Body of pancreas (tissue), 4 donors: ENCODE results near the gene NUP205. TPM values are rescaled to one million over a fixed set of nuclear protein-coding genes. Genes with fewer than 3 reads are reported as not detected.

Source experiments
- ATAC-seq: fragments of 150-250 bp; one replicate; pipeline ENCODE4 v1.9.1; 2016
- DNase-seq, 4 donors: peaks; one replicate each; pipeline ENCODE4 v3.0.0-alpha.2; 2019
- H3K27ac ChIP-seq, 4 donors: fragments of 200-600 bp; sonication (generic); 1 replicate in 3 of 4; 2 replicates in 1 of 4; pipeline versions ENCODE4 v1.5.1 to v1.6.1; 2016 to 2019; ENCODE audit warnings: mild to moderate bottlenecking in 1 of 4, mixed read lengths in 1 of 4, moderate library complexity in 1 of 4
- H3K27me3 ChIP-seq, 2 donors: fragments of 200-600 bp; sonication (generic); one replicate each; pipeline ENCODE4 v1.6.0; 2016; ENCODE audit warnings: mild to moderate bottlenecking in 1 of 2
- H3K36me3 ChIP-seq, 2 donors: fragments of 200-600 bp; sonication (generic); replicated peaks in 1 of 2; 2 replicates each; pipeline ENCODE4 v1.5.1; 2016; ENCODE audit warnings: low read depth in 2 of 2; ENCODE audit not compliant: insufficient read depth in 1 of 2
- H3K4me1 ChIP-seq: fragments of 200-600 bp; sonication (generic); one replicate; pipeline ENCODE4 v1.6.0; 2016
- H3K4me3 ChIP-seq, 2 donors: fragments of 200-600 bp; sonication (generic); 1 replicate in 1 of 2; 2 replicates in 1 of 2; pipeline ENCODE4 v1.5.1; 2016 to 2019
- H3K9me3 ChIP-seq, 3 donors: fragments of 200-600 bp; sonication (generic); 1 replicate in 2 of 3; 2 replicates in 1 of 3; pipeline ENCODE4 v1.5.1; 2016
- POLR2A ChIP-seq, 3 donors: fragments of 450-650 bp; IDR thresholded peaks; one replicate each; pipeline ENCODE4 v1.6.1; 2016; ENCODE audit warnings: antibody characterized with exemption in 3 of 3, mild to moderate bottlenecking in 2 of 3
- WGBS, 2 donors: methylation state at CpG; one replicate each; pipeline ENCODE4 v1.1.5; 2017; 5-methylcytosine and 5-hydroxymethylcytosine counted together
- intact Hi-C: fragments of 100-400 bp; cut with DNase I; formaldehyde crosslinking; loops from one replicate; pipeline ENCODE4 v1.15.1; 2023
- total RNA-seq, 2 donors: library from RNA; depleted of rRNA; stranded (reverse); fragments of >200 nt; gene quantifications; one replicate each; pipeline ENCODE4 v1.1.0, GENCODE V29; 2016
- TF ChIP-seq, protein P1 (sequence below), 7 experiments: fragments of 450-650 bp in 4 of 7; fragments of 200-600 bp in 3 of 7; sonication (generic) in 3 of 7; IDR thresholded peaks; one replicate each; pipeline ENCODE4 v1.5.1; 2016 to 2019; ENCODE audit warnings: antibody characterized with exemption in 7 of 7

The NUP205 gene
- total RNA-seq, 2 donors from 2014 or later: 13.7 to 24.4 TPM

DNA sequence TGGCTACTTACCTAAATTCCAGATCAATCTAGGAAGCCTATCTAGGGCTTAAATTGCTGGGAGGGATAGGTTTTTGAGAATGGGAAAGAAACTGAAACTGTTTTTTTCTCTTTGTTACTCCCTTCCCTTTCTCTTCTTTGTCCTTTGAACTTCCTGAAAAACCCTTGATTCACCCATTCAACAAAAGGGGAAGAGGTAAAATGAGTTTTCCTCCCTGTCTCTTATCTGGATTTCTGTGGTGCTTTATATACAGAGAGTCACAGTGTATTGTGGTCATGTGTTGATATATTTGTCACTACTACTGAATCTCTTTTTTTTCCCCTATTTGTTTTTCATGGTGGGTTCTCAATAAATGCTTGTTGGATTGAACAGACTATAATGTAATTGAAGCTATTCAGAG, 19.8 kb upstream of the NUP205 start:
- no peaks in the 10 kb centered on the region for H3K36me3 ChIP-seq
- intact Hi-C loops: no loop called here
- ATAC-seq (no peak), DNase-seq (no peak)
- H3K27me3 ChIP-seq: no peaks in the 10 kb centered on the region
- no peaks in the 10 kb centered on the region for H3K4me1 ChIP-seq
- H3K4me3 ChIP-seq: no peak overlapping the region
- TF ChIP-seq, protein P1, sequence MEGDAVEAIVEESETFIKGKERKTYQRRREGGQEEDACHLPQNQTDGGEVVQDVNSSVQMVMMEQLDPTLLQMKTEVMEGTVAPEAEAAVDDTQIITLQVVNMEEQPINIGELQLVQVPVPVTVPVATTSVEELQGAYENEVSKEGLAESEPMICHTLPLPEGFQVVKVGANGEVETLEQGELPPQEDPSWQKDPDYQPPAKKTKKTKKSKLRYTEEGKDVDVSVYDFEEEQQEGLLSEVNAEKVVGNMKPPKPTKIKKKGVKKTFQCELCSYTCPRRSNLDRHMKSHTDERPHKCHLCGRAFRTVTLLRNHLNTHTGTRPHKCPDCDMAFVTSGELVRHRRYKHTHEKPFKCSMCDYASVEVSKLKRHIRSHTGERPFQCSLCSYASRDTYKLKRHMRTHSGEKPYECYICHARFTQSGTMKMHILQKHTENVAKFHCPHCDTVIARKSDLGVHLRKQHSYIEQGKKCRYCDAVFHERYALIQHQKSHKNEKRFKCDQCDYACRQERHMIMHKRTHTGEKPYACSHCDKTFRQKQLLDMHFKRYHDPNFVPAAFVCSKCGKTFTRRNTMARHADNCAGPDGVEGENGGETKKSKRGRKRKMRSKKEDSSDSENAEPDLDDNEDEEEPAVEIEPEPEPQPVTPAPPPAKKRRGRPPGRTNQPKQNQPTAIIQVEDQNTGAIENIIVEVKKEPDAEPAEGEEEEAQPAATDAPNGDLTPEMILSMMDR (IDR thresholded peaks at IDR 0.05): no peak
- TF ChIP-seq POLR2A (IDR thresholded peaks at IDR 0.05): no peak
- no peaks in the 10 kb centered on the region for H3K9me3 ChIP-seq
- H3K27ac ChIP-seq: no peak overlapping the region

DNA sequence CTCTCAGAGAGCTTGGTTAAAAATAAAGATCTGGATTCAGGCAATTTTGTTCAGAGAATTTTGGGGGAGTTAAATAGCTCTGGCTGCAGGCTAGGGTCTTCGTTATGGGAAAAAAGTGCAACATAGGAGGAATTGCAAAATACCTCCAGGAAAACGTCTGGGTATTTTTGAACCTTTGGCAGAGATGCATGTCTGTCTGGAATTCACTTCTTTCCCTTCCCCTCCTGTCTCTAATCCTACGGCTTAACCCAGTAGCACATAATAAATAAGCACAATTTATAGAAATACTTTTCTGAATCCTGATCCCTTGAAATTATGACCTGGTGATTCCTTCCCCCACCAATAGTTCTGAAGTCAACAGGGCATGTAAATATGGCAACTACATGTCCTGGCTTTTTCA, 19.3 kb upstream of the NUP205 start:
- H3K9me3 ChIP-seq: no peaks in the 10 kb centered on the region
- DNase-seq (no peak), ATAC-seq (no peak)
- WGBS, 2 donors: 39 to 44% methylated on average over 3 of the region's 3 CpGs
- H3K27me3 ChIP-seq: no peaks in the 10 kb centered on the region
- intact Hi-C loops: no loop called here
- H3K4me3 ChIP-seq: no peak overlapping the region
- no peaks in the 10 kb centered on the region for H3K36me3 ChIP-seq
- H3K4me1 ChIP-seq: no peaks in the 10 kb centered on the region
- TF ChIP-seq, protein P1 (IDR thresholded peaks at IDR 0.05): no peak
- no peak for TF ChIP-seq POLR2A (IDR thresholded peaks at IDR 0.05)
- no peak overlapping the region for H3K27ac ChIP-seq

DNA sequence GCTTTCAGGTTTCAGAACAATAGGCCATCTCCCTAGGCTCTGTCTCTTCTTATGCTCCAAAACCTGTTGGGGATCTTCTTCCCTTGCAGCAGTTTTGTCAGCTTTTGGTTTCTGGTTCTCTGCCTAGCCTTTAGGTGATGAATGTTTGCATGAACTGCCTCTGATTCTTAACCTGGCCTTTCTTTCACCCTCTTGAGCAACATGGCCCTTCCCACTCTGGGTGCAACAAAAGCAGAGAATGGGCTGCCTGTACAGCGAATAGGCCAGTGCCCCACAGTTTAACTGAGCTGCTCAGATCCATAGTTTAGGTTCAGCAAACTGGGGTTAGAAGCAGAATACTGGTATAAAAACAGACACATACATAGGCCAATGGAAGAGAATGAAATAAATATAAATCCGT, 18.1 kb upstream of the NUP205 start:
- intact Hi-C loops: no loop called here
- ATAC-seq (no peak), DNase-seq (no peak)
- TF ChIP-seq, protein P1 (IDR thresholded peaks at IDR 0.05): no peak
- TF ChIP-seq POLR2A (IDR thresholded peaks at IDR 0.05): no peak
- no peaks in the 10 kb centered on the region for H3K9me3 ChIP-seq
- H3K36me3 ChIP-seq: no peaks in the 10 kb centered on the region
- WGBS, 2 donors: 78 to 91% methylated on average over 2 of the region's 2 CpGs
- H3K27ac ChIP-seq: no peak overlapping the region
- H3K4me3 ChIP-seq: no peak overlapping the region
- no peaks in the 10 kb centered on the region for H3K27me3 ChIP-seq
- H3K4me1 ChIP-seq: no peaks in the 10 kb centered on the region

DNA sequence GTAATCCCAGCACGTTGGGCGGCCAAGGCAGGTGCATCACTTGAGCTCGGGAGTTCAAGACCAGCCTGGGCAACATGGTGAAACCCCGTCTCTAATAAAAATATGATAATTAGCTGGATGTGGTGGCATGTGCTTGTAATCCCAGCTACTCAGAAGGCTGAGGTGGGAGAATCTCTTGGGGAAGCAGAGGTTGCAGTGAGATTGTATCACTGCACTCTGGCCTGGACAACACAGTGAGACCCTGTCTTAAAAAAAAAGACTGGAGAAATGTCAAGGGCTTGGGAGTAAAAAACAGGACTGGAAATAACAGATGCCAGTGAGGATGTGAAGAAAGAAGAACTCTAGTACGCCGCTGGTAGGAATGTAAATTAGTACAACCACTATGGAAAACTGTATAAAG, 16.7 kb upstream of the NUP205 start:
- H3K27ac ChIP-seq: no peak overlapping the region
- DNase-seq (no peak), ATAC-seq (no peak)
- WGBS, 2 donors: 85 to 90% methylated on average over 6 of the region's 6 CpGs
- no peak for TF ChIP-seq POLR2A (IDR thresholded peaks at IDR 0.05)
- TF ChIP-seq, protein P1 (IDR thresholded peaks at IDR 0.05): no peak
- no peaks in the 10 kb centered on the region for H3K9me3 ChIP-seq
- H3K4me3 ChIP-seq: no peak overlapping the region
- intact Hi-C loops: no loop called here
- H3K4me1 ChIP-seq: no peaks in the 10 kb centered on the region
- no peaks in the 10 kb centered on the region for H3K27me3 ChIP-seq
- H3K36me3 ChIP-seq: no peaks in the 10 kb centered on the region

DNA sequence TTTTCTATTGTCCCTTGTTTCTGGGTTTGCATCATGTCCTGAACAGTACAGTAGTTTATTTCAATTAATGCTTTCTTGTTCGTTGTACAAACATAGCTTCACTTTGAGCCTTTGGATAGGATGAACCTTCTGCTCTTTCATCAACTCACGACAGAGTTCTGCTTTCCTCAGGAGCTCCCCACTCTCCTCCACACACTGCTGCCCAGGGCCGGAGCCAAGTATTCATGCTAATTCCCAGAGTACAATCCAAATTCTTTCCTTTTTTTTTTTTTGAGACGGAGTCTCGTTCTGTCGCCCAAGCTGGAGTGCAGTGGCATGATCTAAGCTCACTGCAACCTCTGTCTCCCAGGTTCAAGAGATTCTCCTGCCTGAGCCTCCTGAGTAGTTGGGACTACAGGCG, 7.5 kb upstream of the NUP205 start:
- no peak overlapping the region for H3K27ac ChIP-seq
- no peak for TF ChIP-seq POLR2A (IDR thresholded peaks at IDR 0.05)
- TF ChIP-seq, protein P1 (IDR thresholded peaks at IDR 0.05): no peak
- no peaks in the 10 kb centered on the region for H3K4me1 ChIP-seq
- H3K27me3 ChIP-seq: no peaks in the 10 kb centered on the region
- DNase-seq: no peak
- WGBS, 2 donors: 66 to 74% methylated on average over 7 of the region's 7 CpGs
- no peak for ATAC-seq
- H3K4me3 ChIP-seq: no peak overlapping the region
- no peaks in the 10 kb centered on the region for H3K36me3 ChIP-seq
- H3K9me3 ChIP-seq: no peaks in the 10 kb centered on the region
- intact Hi-C loops: no loop called here
